Activated T-helper 1 cell treated with anti-CD3 and anti-CD28 coated beads, Interleukin-12 subunit alpha, Interleukin-12 subunit beta, Interleukin-2, Interleukin-4 antibody, amounts not matched to agents 30 ng/mL and 10 ng/mL and 1 ng/mL, durations not matched to agents 14 hours and 24 hours and 36 hours (primary cell): ENCODE results near the gene EIF2S1. TPM values are rescaled to one million over a fixed set of nuclear protein-coding genes. Genes with fewer than 3 reads are reported as not detected.

Experiments used
- DNase-seq: peaks from one replicate; pipeline ENCODE4 v3.0.0; 2021; ENCODE audit warnings: low spot score
- H3K27ac Mint-ChIP-seq: one replicate; pipeline ENCODE4 v1.8.0; 2021; ENCODE audit warnings: mild to moderate bottlenecking, mixed read lengths
- H3K27me3 Mint-ChIP-seq: one replicate; pipeline ENCODE4 v1.8.0; 2022; ENCODE audit warnings: mild to moderate bottlenecking, moderate library complexity, mixed read lengths; ENCODE audit not compliant: insufficient read depth
- H3K36me3 Mint-ChIP-seq: one replicate; pipeline ENCODE4 v1.8.0; 2021; ENCODE audit warnings: low read depth, mixed read lengths
- H3K4me1 Mint-ChIP-seq: one replicate; pipeline ENCODE4 v1.8.0; 2021; ENCODE audit warnings: low read depth, mixed read lengths
- H3K4me3 Mint-ChIP-seq: one replicate; pipeline ENCODE4 v1.8.0; 2021; ENCODE audit warnings: mild to moderate bottlenecking, moderate library complexity, mixed read lengths
- H3K9me3 Mint-ChIP-seq: one replicate; pipeline ENCODE4 v1.8.0; 2021; ENCODE audit warnings: mixed read lengths
- intact Hi-C: fragments of 100-400 bp; cut with micrococcal nuclease; formaldehyde crosslinking; loops from one replicate; pipeline ENCODE4 v1.15.1; 2024
- total RNA-seq: library from RNA; stranded (reverse); gene quantifications from 2 replicates; pipeline ENCODE4 v1.2.3, GENCODE V29; 2022

EIF2S1 gene
- total RNA-seq, 1 donor from 2014 or later = 234 TPM

DNA sequence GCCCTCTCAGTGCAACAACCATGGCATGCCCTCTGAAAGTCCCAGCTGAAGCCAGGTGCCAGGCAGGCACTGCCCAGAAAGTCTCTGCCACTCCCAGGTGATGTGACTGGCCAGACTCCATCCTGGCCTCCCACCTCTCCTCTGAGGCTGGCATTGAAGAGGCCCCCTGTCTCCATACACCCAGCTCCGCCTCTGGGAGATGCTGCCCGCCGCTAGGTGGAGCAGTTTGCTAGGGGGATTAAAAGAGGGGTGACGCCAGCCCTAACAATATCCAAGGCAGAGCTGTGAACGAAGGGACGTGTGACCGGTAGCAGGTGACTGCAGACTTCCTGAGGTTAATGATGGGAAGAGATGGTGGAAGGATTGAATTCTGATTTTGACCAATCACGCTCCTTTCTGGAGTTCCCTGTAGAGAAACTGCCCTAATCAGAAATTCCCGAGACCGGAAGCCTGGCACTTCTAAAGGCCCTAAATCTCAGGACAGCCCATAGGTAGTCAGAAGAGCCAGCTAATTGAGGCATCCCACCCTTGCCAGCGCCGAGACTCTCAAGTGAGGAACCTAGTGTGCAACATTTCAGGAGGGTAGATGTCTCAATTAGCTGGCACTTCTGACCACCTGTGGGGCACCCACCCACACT is 60.1 kb downstream of the EIF2S1 start:
- Mint-ChIP-seq H3K27me3 (peaks cover 24% of the 10 kb centered on the region), H3K36me3 (no peaks in the 10 kb centered on the region), H3K27ac (no peak overlapping the region), H3K4me1 (no peaks in the 10 kb centered on the region), H3K4me3 (no peak overlapping the region), H3K9me3 (no peaks in the 10 kb centered on the region)
- no peak for DNase-seq
- intact Hi-C loops = no loop called here

DNA sequence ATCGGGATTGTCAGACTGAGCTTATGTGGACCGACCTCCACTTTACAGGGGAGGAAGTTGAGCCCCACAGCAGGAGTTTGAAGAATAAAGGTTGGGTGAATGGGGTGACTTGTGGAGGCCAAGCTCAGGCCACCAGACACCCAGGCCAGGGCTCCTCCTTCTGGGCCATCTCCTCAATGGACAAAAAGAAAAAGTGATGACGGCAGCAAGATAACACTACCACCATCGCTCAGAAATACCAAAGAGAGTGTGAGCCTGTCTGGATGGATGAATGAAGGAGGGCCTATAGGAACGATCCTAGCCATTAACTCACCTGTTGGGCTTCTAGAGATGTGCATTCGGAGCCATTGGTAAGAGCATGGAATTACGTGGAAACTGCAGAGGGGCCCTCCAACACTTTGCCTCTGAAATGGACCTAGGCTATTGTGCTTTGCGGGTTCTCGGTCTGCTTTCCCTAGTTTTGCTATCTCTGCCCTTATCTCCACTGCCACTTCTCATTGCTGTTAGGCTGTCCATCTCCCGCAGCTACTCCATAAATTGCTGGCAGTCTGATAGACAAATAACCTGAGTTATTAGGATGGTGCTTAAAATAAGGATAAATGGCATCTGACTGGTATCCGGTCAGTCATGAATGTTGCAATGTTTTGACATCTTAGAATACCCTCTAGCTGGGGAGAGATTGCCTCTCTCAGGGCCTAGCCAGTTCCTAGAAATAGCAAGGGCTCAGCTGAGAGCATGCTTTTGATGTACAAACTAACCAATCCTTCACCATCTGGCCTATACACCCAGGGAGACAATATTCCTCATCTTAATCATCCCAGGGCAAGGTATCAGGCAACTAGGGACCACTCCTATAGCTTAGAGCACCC is 61.5 kb downstream of the EIF2S1 start:
- no peak for DNase-seq
- Mint-ChIP-seq H3K9me3 (no peaks in the 10 kb centered on the region), H3K4me3 (no peak overlapping the region), H3K27me3 (peaks cover 21% of the 10 kb centered on the region), H3K36me3 (no peaks in the 10 kb centered on the region), H3K4me1 (no peaks in the 10 kb centered on the region), H3K27ac (no peak overlapping the region)
- intact Hi-C loops = no loop called here

DNA sequence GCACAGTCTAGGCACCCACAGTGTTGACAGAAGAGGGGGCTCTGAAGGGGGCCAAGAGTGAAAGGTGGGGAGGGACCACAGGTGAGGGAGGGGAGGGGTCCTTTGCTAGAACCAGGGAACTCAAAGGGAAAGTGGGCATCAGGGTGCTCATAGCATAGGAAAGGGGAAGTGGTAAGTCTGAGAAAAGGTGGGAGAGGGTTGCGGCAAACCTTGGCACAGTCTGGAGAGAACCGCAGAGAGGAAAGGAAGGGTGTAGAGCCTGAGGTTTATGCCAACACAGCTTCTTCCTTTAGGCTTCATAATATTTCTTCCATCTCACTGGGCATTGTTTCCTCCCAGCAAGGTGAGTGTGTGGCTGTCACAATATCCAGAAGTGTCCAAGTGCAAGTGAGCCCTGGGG is 63.3 kb downstream of the EIF2S1 start:
- Mint-ChIP-seq H3K27me3 (peaks cover 26% of the 10 kb centered on the region), H3K36me3 (no peaks in the 10 kb centered on the region), H3K4me1 (peaks cover 7% of the 10 kb centered on the region), H3K9me3 (no peaks in the 10 kb centered on the region), H3K27ac (no peak overlapping the region), H3K4me3 (no peak overlapping the region)
- DNase-seq = no peak
- intact Hi-C loops = no loop called here

DNA sequence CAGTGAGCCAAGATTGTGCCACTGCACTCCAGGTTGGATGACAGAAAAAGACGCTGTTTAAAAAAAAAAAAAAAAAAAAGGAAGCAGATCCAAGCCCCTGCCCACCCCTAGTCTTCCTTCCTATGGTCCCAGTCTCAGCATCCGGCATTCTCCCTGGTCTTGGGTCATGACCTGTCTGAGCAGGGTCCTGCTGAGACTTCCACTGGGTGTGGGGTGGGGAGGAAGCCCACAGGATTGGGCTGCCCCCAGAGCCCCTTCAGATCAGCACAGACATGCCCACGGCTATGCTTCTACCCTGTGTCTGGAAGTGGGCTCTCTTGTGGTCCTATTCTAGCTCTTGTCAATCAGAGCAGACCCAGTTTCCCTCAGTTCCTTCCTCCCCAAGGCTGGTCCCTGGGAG is 64.4 kb downstream of the EIF2S1 start:
- no peak for DNase-seq
- no peak overlapping the region for H3K4me3 Mint-ChIP-seq
- H3K36me3 Mint-ChIP-seq = no peaks in the 10 kb centered on the region
- no peaks in the 10 kb centered on the region for H3K9me3 Mint-ChIP-seq
- intact Hi-C loops = no loop called here
- peaks cover 7% of the 10 kb centered on the region for H3K4me1 Mint-ChIP-seq
- H3K27ac Mint-ChIP-seq = no peak overlapping the region
- peaks cover 26% of the 10 kb centered on the region for H3K27me3 Mint-ChIP-seq

DNA sequence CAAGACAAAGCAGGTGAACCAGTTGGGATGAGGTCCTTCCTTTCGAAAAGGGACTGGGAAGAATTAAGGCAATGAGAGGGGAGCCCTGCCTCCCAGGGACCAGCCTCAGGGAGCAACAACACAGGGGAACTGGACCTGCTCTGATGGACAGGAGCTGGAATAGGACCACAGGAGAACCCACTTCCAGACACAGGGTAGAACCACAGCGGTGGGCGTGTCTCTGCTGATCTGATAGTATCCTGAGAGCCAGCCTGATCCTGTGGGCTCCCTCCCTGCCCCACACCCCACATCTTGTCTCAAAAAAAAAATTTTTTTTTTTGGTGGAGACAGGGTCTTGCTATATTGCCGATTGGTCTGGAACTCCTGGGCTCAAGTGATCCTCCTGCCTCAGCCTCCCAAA is 65.5 kb downstream of the EIF2S1 start:
- H3K36me3 Mint-ChIP-seq = no peaks in the 10 kb centered on the region
- no peak overlapping the region for H3K4me3 Mint-ChIP-seq
- no peak for DNase-seq
- intact Hi-C loops = loop anchor here (2.0 kb wide), 1 partner anchor 101 kb away; no protein-coding TSS in a partner anchor
- no peaks in the 10 kb centered on the region for H3K9me3 Mint-ChIP-seq
- H3K27ac Mint-ChIP-seq = no peak overlapping the region
- peaks cover 7% of the 10 kb centered on the region for H3K4me1 Mint-ChIP-seq
- peaks cover 26% of the 10 kb centered on the region for H3K27me3 Mint-ChIP-seq

DNA sequence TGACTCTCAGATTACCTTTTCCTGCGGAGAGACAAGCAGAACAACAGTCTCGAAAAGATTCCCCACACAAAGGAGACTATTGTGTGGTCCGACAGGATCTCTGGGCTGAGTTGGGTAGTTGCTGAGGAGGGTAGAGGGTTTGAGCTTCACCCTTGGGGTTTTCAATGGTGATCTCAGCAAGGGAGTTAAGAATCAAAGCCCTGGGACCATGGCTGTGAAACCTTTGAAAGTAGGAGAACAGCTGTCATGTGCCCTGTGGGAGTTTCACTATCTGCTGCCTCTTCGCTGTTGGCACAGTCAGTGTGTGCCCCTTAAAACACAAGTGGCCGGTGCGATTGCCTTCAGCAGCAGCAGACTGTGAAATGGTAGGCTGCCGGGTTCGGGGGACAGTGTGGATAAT is 66.0 kb downstream of the EIF2S1 start:
- intact Hi-C loops = loop anchor here (2.0 kb wide), 1 partner anchor 101 kb away; no protein-coding TSS in a partner anchor
- Mint-ChIP-seq H3K36me3 (no peaks in the 10 kb centered on the region), H3K27ac (no peak overlapping the region), H3K27me3 (peaks cover 29% of the 10 kb centered on the region), H3K4me3 (no peak overlapping the region), H3K9me3 (no peaks in the 10 kb centered on the region), H3K4me1 (peaks cover 7% of the 10 kb centered on the region)
- no peak for DNase-seq

DNA sequence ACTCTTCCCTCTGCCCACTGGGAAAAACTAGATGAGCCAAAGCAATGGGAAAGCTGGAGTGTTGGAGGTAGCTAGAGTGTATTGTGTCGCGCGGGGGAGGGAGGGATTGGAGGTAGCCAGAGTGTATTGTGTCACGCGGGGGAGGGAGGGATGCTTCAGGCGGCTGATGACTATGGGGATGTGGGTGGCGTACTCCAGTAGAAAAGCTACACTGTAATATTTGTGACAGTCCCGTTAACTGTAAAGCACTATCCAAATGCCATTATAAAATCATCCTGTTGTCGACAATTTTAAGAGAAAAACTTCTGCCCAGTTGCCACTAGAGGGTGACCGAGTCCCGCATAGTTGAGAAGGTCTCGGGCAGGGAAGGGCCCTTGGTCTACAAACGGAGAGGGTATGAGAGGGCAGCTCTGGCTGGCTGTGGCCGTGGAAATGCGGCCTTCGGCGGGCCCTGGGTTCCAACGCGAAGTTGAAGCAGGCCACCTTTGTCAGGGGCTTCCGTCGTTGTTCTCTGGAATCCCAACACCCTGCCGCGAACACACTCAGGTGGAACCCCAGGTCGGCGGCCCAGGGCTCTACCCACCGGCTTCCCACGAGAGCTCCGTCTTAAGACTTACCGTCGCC is 67.0 kb downstream of the EIF2S1 start:
- intact Hi-C loops = loop anchor here (1.0 to 2.0 kb wide), 4 partner anchors 100 to 277 kb away; no protein-coding TSS in a partner anchor
- H3K27ac Mint-ChIP-seq = no peak overlapping the region
- H3K9me3 Mint-ChIP-seq = no peaks in the 10 kb centered on the region
- no peak overlapping the region for H3K4me3 Mint-ChIP-seq
- no peaks in the 10 kb centered on the region for H3K36me3 Mint-ChIP-seq
- peaks cover 7% of the 10 kb centered on the region for H3K4me1 Mint-ChIP-seq
- peaks cover 27% of the 10 kb centered on the region for H3K27me3 Mint-ChIP-seq
- DNase-seq = peak; percentile 61

DNA sequence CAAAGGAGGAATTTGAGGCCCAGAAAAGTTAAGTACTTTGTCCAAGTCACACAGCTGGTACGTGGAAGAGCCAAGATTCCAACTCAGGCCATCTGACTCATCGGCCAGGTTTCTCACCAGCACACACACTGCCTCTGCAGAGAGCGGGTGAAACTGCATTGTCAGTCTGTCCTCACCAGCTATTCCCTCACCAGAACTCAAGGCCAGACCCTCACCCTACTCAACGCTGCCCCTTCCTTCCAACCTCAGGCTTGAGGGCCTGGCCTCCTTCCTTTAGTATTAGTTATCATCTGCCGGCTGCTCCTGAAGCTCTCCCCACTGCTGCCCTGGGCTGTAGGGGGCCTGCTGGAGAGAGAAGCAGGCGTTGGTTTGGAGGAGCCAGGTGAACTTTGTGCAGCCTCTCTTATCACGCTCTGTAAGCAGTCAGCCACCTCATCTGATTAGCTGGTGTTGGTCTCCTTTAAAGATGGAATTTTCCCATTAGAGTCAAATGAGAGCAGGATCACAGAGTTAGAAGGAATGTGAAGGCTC is 68.4 kb downstream of the EIF2S1 start:
- H3K9me3 Mint-ChIP-seq = no peaks in the 10 kb centered on the region
- no peaks in the 10 kb centered on the region for H3K36me3 Mint-ChIP-seq
- no peak overlapping the region for H3K27ac Mint-ChIP-seq
- peaks cover 27% of the 10 kb centered on the region for H3K27me3 Mint-ChIP-seq
- intact Hi-C loops = no loop called here
- H3K4me3 Mint-ChIP-seq = no peak overlapping the region
- peaks cover 7% of the 10 kb centered on the region for H3K4me1 Mint-ChIP-seq
- DNase-seq = no peak

DNA sequence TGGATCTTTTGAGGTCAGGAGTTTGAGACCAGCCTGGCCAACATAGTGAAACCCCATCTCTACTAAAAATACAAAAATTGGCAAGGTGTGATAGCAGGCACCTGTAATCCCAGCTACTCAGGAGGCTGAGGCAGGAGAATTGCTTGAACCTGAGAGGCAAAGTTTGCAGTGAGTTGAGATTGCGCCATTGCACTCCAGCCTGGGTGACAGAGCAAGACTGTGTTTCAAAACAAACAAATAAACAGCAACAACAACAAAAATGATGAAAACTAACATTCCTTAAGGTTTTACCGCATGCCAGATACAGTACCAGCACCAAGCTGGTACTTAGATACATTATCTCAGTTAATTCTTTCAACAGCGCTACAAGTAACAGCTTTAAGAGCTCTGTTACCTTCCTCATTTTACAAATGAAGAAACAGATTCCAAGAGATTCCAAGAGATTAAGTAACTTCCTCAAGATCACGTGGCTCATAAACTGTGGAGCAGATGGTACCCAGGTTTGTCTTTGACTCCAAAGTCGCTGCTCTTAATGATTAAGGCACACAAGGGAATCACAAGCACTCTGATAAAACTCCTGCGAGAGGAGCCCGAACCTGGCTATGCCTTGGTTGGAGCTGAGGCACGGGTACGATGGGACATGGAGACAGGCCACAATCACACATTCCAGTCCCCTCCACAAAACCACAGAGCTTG is 69.5 kb downstream of the EIF2S1 start:
- no peak for DNase-seq
- Mint-ChIP-seq H3K27ac (no peak overlapping the region), H3K4me3 (no peak overlapping the region), H3K9me3 (no peaks in the 10 kb centered on the region), H3K36me3 (no peaks in the 10 kb centered on the region), H3K4me1 (peaks cover 7% of the 10 kb centered on the region), H3K27me3 (peaks cover 26% of the 10 kb centered on the region)
- intact Hi-C loops = no loop called here

DNA sequence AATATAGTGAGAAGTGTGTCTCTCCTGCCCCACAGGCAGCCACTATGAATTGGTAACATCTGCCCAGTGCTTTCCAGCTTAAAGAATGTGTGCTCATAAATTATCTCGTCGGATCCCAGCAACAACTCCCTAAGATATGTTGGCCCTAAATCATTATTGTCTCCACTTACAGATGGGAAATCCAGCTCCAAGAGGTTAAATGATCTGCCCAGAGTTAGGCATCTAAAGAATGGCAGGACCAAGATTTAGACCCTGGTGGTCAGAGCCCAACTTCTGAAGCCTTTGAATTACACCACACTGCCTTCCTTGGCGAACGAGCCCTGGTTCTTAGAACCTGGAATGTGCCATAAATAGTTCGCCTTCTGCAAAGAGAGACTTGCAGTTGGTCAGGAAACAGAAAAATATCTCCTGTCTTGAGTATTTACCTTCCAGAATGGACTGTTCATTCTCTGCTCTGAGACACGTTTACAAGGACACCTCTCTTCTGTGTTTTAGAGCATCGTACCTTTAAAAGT is 72.0 kb downstream of the EIF2S1 start:
- H3K27ac Mint-ChIP-seq = no peak overlapping the region
- H3K4me3 Mint-ChIP-seq = no peak overlapping the region

DNA sequence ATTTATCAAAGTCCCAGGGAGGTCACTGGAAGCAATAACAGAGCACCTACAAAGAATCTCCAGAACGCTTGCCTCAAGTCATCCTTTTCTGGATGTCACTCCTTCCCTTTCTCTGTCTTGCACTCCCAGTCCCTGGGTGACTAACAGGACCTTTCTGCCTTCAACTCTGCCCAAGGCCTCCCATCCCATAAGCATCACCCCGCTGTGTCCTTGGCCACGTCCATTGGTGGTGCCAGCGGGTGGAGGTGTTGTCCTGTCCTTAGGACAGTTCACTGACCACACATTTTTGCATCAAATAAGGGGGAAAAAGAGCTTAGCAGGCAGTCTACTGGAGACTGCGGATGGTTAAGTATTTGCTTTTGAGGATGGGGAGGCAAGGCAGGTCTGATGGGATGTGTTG is 75.5 kb downstream of the EIF2S1 start:
- no peak overlapping the region for H3K4me3 Mint-ChIP-seq
- DNase-seq = no peak
- intact Hi-C loops = no loop called here
- H3K9me3 Mint-ChIP-seq = no peaks in the 10 kb centered on the region
- H3K27me3 Mint-ChIP-seq = peaks cover 27% of the 10 kb centered on the region
- no peaks in the 10 kb centered on the region for H3K36me3 Mint-ChIP-seq
- H3K4me1 Mint-ChIP-seq = no peaks in the 10 kb centered on the region
- H3K27ac Mint-ChIP-seq = no peak overlapping the region

More for the DNA sequence above, 72.0 kb downstream of the EIF2S1 start:
- no peaks in the 10 kb centered on the region for H3K9me3 Mint-ChIP-seq
- no peaks in the 10 kb centered on the region for H3K36me3 Mint-ChIP-seq
- H3K27me3 Mint-ChIP-seq = peaks cover 27% of the 10 kb centered on the region
- H3K4me1 Mint-ChIP-seq = peaks cover 3% of the 10 kb centered on the region
- DNase-seq = no peak
- intact Hi-C loops = no loop called here
